SIG-M5 treated with dmso at 0.1 percent for 504 hours (cell line): ENCODE data around the gene LAPTM5.
A peak's percentile ranks its signal among the peaks of the same experiment; 100 is the strongest.

Experiments used
- DNase-seq: peaks from one replicate; lab custom pipeline; 2025; ENCODE audit not compliant: unreplicated experiment; lab: John Stamatoyannopoulos, UW

The LAPTM5 gene

GRCh38 chr1:30758121-30758688 lies 631 bp upstream of the LAPTM5 start:
- no peak for DNase-seq

GRCh38 chr1:30756545-30757351 lies 826 bp downstream of the LAPTM5 start:
- DNase-seq = peak; percentile 98

- no peak for DNase-seq
Measured at GRCh38 chr1:30756206-30756544, 1.4 kb downstream of the LAPTM5 start.

GRCh38 chr1:30755746-30756145 lies 1.8 kb downstream of the LAPTM5 start:
- DNase-seq = no peak

- no peak for DNase-seq
Measured at GRCh38 chr1:30755334-30755733, 2.2 kb downstream of the LAPTM5 start.

GRCh38 chr1:30754684-30755171 lies 2.8 kb downstream of the LAPTM5 start:
- peak; percentile 79 for DNase-seq

GRCh38 chr1:30753660-30754123 lies 3.9 kb downstream of the LAPTM5 start:
- peak; percentile 88 for DNase-seq

- no peak for DNase-seq
Measured at GRCh38 chr1:30753118-30753517, 4.5 kb downstream of the LAPTM5 start.

- no peak for DNase-seq
Measured at GRCh38 chr1:30752651-30752908, 5.0 kb downstream of the LAPTM5 start.

- DNase-seq = no peak
Measured at GRCh38 chr1:30751830-30752650, 5.5 kb downstream of the LAPTM5 start.

- DNase-seq = no peak
Measured at GRCh38 chr1:30750731-30751291, 6.8 kb downstream of the LAPTM5 start.

- no peak for DNase-seq
Measured at GRCh38 chr1:30749691-30750583, 7.6 kb downstream of the LAPTM5 start.

- DNase-seq = no peak
Measured at GRCh38 chr1:30748699-30749401, 8.7 kb downstream of the LAPTM5 start.

- no peak for DNase-seq
Measured at GRCh38 chr1:30748098-30748698, 9.4 kb downstream of the LAPTM5 start.

GRCh38 chr1:30747033-30748008 lies 10.3 kb downstream of the LAPTM5 start:
- peak; percentile 29 for DNase-seq

GRCh38 chr1:30746212-30747032 lies 11.2 kb downstream of the LAPTM5 start:
- no peak for DNase-seq

GRCh38 chr1:30745834-30746208 lies 11.8 kb downstream of the LAPTM5 start:
- no peak for DNase-seq
